ENCODE measurements around the gene KRT16.

Gene KRT16

DNA sequence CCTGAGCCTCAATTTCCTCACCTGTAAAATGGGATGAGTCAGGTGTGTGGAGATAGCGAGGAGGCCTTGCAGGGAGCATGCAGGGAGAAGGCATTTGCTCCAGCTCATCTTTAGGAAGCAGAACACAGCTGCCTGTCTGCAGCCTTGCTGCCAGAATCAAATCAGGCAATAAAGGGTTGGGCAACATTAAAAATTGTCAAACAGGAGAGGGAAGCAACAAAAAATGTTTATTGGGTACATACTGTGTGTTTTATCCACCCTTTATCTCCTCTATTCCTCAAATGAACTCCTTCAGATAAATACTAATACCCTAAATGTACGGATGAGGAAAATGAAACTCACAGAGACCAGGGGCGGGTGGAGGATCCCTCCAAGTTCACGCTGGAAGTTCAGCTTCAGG lies 12.2 kb downstream of the KRT16 start:
- no peaks in the 10 kb centered on the region for H4K20me1 ChIP-seq (ENCODE audit: insufficient read depth, low read length)
- no peak overlapping the region for H3K4me3 ChIP-seq (ENCODE audit: low read depth in 1 of 2, low read length in 2 of 2)
- no peaks in the 10 kb centered on the region for H3K79me2 ChIP-seq (ENCODE audit: insufficient read depth, low read length)
- H3K4me1 ChIP-seq (ENCODE audit: insufficient read depth, low read length): no peaks in the 10 kb centered on the region
- no peak overlapping the region for H2AFZ ChIP-seq (ENCODE audit: low read depth, low read length)
- H3K27ac ChIP-seq (ENCODE audit: low read length): no peak overlapping the region
- peaks cover 7% of the 10 kb centered on the region for H3K27me3 ChIP-seq (ENCODE audit: insufficient read depth, low read length, poor library complexity)
- no peak for ATAC-seq (ENCODE audit: insufficient read depth, low read depth)
- no peak for DNase-seq
- H3K9me3 ChIP-seq (ENCODE audit: insufficient read depth, low read length, severe bottlenecking): no peaks in the 10 kb centered on the region
- no peak overlapping the region for H3K4me2 ChIP-seq (ENCODE audit: insufficient read depth, low read length)
- H3K36me3 ChIP-seq (ENCODE audit: insufficient read depth, low read length): no peaks in the 10 kb centered on the region
- H3K9ac ChIP-seq (ENCODE audit: low read depth, low read length): no peak overlapping the region
- TF ChIP-seq EZH2 (IDR thresholded peaks at IDR 0.05; ENCODE audit: borderline replicate concordance, low read depth, low read length, severe bottlenecking): no peak
- TF ChIP-seq, protein P1, sequence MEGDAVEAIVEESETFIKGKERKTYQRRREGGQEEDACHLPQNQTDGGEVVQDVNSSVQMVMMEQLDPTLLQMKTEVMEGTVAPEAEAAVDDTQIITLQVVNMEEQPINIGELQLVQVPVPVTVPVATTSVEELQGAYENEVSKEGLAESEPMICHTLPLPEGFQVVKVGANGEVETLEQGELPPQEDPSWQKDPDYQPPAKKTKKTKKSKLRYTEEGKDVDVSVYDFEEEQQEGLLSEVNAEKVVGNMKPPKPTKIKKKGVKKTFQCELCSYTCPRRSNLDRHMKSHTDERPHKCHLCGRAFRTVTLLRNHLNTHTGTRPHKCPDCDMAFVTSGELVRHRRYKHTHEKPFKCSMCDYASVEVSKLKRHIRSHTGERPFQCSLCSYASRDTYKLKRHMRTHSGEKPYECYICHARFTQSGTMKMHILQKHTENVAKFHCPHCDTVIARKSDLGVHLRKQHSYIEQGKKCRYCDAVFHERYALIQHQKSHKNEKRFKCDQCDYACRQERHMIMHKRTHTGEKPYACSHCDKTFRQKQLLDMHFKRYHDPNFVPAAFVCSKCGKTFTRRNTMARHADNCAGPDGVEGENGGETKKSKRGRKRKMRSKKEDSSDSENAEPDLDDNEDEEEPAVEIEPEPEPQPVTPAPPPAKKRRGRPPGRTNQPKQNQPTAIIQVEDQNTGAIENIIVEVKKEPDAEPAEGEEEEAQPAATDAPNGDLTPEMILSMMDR (IDR thresholded peaks at IDR 0.05; ENCODE audit: borderline replicate concordance, extremely low read depth, low read length, poor library complexity, severe bottlenecking): no peak

DNA sequence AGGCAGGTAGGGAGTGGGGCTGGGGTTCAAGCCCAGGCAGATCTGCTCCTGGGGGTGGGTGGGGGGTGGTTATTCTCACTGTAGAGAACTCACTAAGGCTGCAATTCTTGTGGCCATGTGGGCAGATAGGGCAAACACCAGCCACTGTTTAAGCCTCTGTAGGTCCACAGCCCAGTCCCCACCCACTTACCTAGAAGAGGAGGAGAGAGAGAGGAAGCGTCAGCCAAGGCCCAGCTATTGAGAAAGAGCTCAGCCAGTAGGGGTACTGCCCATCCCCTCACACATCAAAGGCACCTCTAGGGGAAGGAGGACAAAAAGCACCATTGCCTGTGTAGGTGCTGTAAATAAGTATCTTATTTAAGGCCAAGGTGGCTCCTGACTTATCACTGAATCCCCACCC lies 12.9 kb downstream of the KRT16 start:
- no peak overlapping the region for H3K27ac ChIP-seq (ENCODE audit: low read length)
- H3K9me3 ChIP-seq (ENCODE audit: insufficient read depth, low read length, severe bottlenecking): no peaks in the 10 kb centered on the region
- no peak for ATAC-seq (ENCODE audit: insufficient read depth, low read depth)
- no peaks in the 10 kb centered on the region for H3K36me3 ChIP-seq (ENCODE audit: insufficient read depth, low read length)
- H2AFZ ChIP-seq (ENCODE audit: low read depth, low read length): no peak overlapping the region
- peaks cover 11% of the 10 kb centered on the region for H3K27me3 ChIP-seq (ENCODE audit: insufficient read depth, low read length, poor library complexity)
- no peak overlapping the region for H3K4me3 ChIP-seq (ENCODE audit: low read depth in 1 of 2, low read length in 2 of 2)
- no peak overlapping the region for H3K4me2 ChIP-seq (ENCODE audit: insufficient read depth, low read length)
- no peak overlapping the region for H3K9ac ChIP-seq (ENCODE audit: low read depth, low read length)
- H3K79me2 ChIP-seq (ENCODE audit: insufficient read depth, low read length): no peaks in the 10 kb centered on the region
- DNase-seq: no peak
- no peaks in the 10 kb centered on the region for H4K20me1 ChIP-seq (ENCODE audit: insufficient read depth, low read length)
- H3K4me1 ChIP-seq (ENCODE audit: insufficient read depth, low read length): no peaks in the 10 kb centered on the region
- TF ChIP-seq, protein P1 (IDR thresholded peaks at IDR 0.05; ENCODE audit: borderline replicate concordance, extremely low read depth, low read length, poor library complexity, severe bottlenecking): no peak

DNA sequence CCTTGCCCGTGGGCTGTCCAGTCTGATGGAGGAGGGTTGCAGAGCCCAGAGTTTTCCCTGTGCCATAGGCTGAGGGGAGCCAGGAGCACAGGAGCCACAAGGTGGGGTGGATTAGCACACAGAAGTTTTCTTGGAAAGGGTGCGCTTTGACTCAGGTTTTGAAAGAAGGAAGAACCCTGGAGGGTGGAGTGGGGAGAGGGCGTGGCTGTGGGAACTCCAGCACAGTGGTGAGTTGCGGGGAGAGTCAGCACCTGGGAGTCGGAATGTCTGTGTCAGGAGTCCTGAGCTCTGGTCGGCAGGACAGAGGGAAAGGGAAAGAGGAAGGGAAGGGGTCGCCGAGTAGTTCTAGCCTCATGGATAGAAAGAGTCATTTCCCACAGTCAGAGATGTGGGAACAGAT lies 17.0 kb downstream of the KRT16 start:
- Histone ChIP-seq H3K79me2 (ENCODE audit: insufficient read depth, low read length) (no peaks in the 10 kb centered on the region), H3K27me3 (ENCODE audit: insufficient read depth, low read length, poor library complexity) (peaks cover 13% of the 10 kb centered on the region), H3K9me3 (ENCODE audit: insufficient read depth, low read length, severe bottlenecking) (no peaks in the 10 kb centered on the region), H3K36me3 (ENCODE audit: insufficient read depth, low read length) (no peaks in the 10 kb centered on the region), H3K4me1 (ENCODE audit: insufficient read depth, low read length) (no peaks in the 10 kb centered on the region), H3K4me3 (ENCODE audit: low read depth in 1 of 2, low read length in 2 of 2) (no peak overlapping the region), H3K4me2 (ENCODE audit: insufficient read depth, low read length) (no peak overlapping the region), H2AFZ (ENCODE audit: low read depth, low read length) (no peak overlapping the region), H3K9ac (ENCODE audit: low read depth, low read length) (no peak overlapping the region), H3K27ac (ENCODE audit: low read length) (no peak overlapping the region), H4K20me1 (ENCODE audit: insufficient read depth, low read length) (no peaks in the 10 kb centered on the region)
- DNase-seq (no peak), ATAC-seq (ENCODE audit: insufficient read depth, low read depth) (no peak)
- no peak for TF ChIP-seq EZH2 (IDR thresholded peaks at IDR 0.05; ENCODE audit: borderline replicate concordance, low read depth, low read length, severe bottlenecking)
- TF ChIP-seq, protein P1 (IDR thresholded peaks at IDR 0.05; ENCODE audit: borderline replicate concordance, extremely low read depth, low read length, poor library complexity, severe bottlenecking): no peak

DNA sequence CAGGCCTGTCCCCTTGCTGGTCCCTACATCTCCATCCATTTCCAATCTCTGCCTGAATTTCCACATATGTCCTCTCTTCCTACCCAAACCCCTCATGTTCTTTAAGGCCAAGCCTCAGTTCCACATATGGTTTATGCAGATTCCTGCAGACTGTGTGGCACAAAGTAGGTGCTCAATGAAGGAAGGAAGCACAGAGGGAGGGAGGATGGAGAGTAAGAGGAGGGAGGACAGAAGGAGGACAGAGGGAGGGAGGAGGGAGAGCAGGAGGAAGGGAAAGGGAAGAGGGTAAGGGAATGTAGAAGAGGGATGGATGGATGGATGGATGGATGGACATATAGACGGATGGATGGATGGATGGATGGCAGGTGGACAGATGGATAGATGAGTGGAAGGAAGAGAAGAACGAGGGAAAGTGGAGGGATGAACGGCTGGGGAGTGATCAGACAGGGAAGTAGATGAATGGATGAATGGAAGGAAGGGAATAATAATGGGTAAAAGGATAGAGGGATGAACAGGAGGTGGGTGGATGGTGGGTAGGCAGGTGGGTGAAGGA lies 18.1 kb downstream of the KRT16 start:
- ATAC-seq (ENCODE audit: insufficient read depth, low read depth): no peak
- Histone ChIP-seq H3K36me3 (ENCODE audit: insufficient read depth, low read length) (no peaks in the 10 kb centered on the region), H3K9ac (ENCODE audit: low read depth, low read length) (no peak overlapping the region), H3K4me3 (ENCODE audit: low read depth in 1 of 2, low read length in 2 of 2) (no peak overlapping the region), H3K27ac (ENCODE audit: low read length) (no peak overlapping the region), H3K79me2 (ENCODE audit: insufficient read depth, low read length) (no peaks in the 10 kb centered on the region), H3K4me2 (ENCODE audit: insufficient read depth, low read length) (no peak overlapping the region), H3K27me3 (ENCODE audit: insufficient read depth, low read length, poor library complexity) (peaks cover 13% of the 10 kb centered on the region), H2AFZ (ENCODE audit: low read depth, low read length) (no peak overlapping the region), H3K9me3 (ENCODE audit: insufficient read depth, low read length, severe bottlenecking) (no peaks in the 10 kb centered on the region), H3K4me1 (ENCODE audit: insufficient read depth, low read length) (no peaks in the 10 kb centered on the region), H4K20me1 (ENCODE audit: insufficient read depth, low read length) (no peaks in the 10 kb centered on the region)
- DNase-seq: no peak
- TF ChIP-seq, protein P1 (IDR thresholded peaks at IDR 0.05; ENCODE audit: borderline replicate concordance, extremely low read depth, low read length, poor library complexity, severe bottlenecking): no peak
- no peak for TF ChIP-seq EZH2 (IDR thresholded peaks at IDR 0.05; ENCODE audit: borderline replicate concordance, low read depth, low read length, severe bottlenecking)
